ENCODE results near the gene TMEM253.

DNA sequence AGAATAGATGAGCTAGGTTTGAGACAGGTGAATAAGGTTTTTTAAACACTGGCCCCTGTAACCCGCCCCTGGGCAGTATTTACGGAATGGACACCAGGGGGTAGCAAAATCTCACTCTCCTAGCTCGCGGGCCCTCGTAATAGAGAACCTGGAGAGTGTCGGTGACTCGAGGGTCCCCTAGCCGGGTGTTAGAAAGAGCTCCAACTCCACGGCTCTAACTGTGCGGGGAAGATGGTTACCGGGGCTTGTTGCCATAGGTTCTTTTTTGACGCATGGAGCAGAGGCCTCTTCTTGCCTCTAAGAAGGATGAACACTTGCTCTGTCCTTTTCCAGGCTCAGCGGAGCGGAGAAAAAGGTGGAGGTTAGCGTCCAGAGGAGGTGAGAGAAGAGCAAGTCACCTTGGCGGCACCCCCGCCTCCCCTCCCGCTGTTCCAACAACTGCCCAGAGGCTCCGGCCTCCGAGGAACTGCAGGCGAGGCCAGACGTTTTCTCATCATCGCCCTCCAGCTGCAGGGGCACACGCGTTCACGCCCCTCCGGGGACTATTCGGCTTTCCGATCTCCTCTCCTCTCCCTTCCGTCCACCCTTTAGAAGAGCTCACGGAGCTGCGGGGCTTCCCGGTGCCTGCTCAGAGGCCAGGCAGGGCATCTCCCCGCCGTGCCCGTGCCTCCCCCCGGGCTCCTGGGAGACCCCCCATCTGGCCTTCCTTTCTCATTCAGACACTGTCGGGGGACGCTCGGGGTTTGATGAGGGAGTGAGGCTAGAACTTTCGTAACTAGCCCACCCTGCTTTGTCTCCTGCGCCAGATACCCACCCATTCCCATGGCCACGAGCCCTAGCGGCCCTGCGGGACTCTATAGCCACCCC is 32.1 kb upstream of the TMEM253 start:
- TF ChIP-seq POLR2A (IDR thresholded peaks at IDR 0.05) (no peak), POLR2AphosphoS5 (IDR thresholded peaks at IDR 0.05; ENCODE audit: insufficient read depth in 1 of 2, low read depth in 1 of 2) (peak in 1 of 2 donors; percentile 33)

Measured in vagina (tissue), 2 donors.